Thoracic aorta (tissue), 2 donors: ENCODE data around the gene ATP11C. TPM values are rescaled to one million over a fixed set of nuclear protein-coding genes. Genes with fewer than 3 reads are reported as not detected.

Experiments
- ATAC-seq: fragments of 150-250 bp; one replicate; pipeline ENCODE4 v1.8.0; 2017; ENCODE audit warnings: low read depth; ENCODE audit not compliant: insufficient number of reproducible peaks, low FRiP score
- DNase-seq: peaks from one replicate; pipeline ENCODE4 v3.0.0-alpha.2; 2020; ENCODE audit warnings: low spot score
- H3K27ac ChIP-seq, 2 donors: fragments of 200-600 bp; sonication (generic); 1 replicate in 1 of 2; 2 replicates in 1 of 2; pipeline ENCODE4 v1.5.1; 2016; ENCODE audit warnings: mild to moderate bottlenecking in 2 of 2, moderate library complexity in 2 of 2
- H3K27me3 ChIP-seq: fragments of 200-600 bp; sonication (generic); replicated peaks from 2 replicates; pipeline ENCODE4 v1.6.0; 2016; ENCODE audit warnings: mild to moderate bottlenecking; ENCODE audit not compliant: insufficient read depth
- H3K36me3 ChIP-seq: fragments of 200-600 bp; sonication (generic); one replicate; pipeline ENCODE4 v1.5.1; 2016
- H3K4me1 ChIP-seq, 2 donors: fragments of 200-600 bp; sonication (generic); 1 replicate in 1 of 2; 2 replicates in 1 of 2; pipeline versions ENCODE4 v1.5.1 to v1.6.0; 2016; ENCODE audit warnings: low read depth in 2 of 2, mild to moderate bottlenecking in 1 of 2; ENCODE audit not compliant: control insufficient read depth in 1 of 2
- H3K4me3 ChIP-seq: fragments of 200-600 bp; sonication (generic); 2 replicates; pipeline ENCODE4 v1.5.1; 2016; ENCODE audit warnings: mild to moderate bottlenecking
- H3K9me3 ChIP-seq: fragments of 200-600 bp; sonication (generic); 2 replicates; pipeline ENCODE4 v1.5.1; 2016
- total RNA-seq, 2 donors: library from RNA; depleted of rRNA; stranded (reverse); fragments of >200 nt; gene quantifications; one replicate each; pipeline versions ENCODE4 v1.1.0 to v1.2.3, GENCODE V29; 2016
- TF ChIP-seq, protein P1 (sequence below): fragments of 200-600 bp; sonication (generic); IDR thresholded peaks from one replicate; pipeline ENCODE4 v1.5.1; 2019; ENCODE audit warnings: antibody characterized with exemption

Gene ATP11C
- total RNA-seq, 2 donors from 2014 or later = 26.7 to 62.4 TPM

DNA sequence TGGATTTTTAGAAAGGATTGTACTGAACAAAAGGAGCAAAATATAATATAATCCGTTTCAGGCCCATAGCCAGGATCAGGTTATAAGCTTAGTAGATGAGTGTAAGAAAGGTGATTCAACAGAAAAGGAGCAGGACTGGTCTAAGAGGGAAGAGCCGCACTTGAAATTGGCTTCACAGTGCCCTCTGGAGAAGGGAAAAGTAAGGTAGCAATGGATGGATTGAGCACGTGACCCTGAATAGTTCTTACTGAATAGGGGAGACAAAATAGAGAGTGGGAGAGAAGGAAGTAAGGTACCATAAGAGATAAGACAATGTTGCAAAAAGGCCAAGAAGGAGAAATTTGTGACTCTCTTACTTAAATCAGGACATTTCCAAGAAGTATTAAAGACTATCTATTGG, 16.9 kb upstream of the ATP11C start:
- Histone ChIP-seq H3K27ac (no peak overlapping the region), H3K9me3 (no peaks in the 10 kb centered on the region), H3K4me1 (no peaks in the 10 kb centered on the region), H3K36me3 (no peaks in the 10 kb centered on the region), H3K4me3 (no peak overlapping the region), H3K27me3 (no peaks in the 10 kb centered on the region)
- no peak for ATAC-seq
- no peak for DNase-seq
- TF ChIP-seq, protein P1, sequence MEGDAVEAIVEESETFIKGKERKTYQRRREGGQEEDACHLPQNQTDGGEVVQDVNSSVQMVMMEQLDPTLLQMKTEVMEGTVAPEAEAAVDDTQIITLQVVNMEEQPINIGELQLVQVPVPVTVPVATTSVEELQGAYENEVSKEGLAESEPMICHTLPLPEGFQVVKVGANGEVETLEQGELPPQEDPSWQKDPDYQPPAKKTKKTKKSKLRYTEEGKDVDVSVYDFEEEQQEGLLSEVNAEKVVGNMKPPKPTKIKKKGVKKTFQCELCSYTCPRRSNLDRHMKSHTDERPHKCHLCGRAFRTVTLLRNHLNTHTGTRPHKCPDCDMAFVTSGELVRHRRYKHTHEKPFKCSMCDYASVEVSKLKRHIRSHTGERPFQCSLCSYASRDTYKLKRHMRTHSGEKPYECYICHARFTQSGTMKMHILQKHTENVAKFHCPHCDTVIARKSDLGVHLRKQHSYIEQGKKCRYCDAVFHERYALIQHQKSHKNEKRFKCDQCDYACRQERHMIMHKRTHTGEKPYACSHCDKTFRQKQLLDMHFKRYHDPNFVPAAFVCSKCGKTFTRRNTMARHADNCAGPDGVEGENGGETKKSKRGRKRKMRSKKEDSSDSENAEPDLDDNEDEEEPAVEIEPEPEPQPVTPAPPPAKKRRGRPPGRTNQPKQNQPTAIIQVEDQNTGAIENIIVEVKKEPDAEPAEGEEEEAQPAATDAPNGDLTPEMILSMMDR = no peak

DNA sequence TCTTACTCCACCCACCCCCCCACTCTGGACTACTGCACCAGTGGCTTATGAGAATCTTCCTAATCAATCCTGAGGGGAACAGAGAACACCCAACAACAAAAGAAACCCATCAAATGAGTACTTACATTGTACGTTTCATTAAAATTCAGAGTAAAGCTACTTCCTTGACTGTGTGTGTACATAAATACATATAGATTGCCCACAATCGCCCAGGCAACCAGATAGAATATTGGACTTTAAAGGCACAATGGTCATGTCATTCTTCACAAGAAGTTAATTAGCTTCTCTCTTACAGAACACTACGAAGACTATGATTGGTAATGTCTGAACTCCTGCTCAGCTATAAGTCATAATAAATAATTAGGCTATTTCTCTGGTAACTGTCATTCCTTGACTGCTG, 12.2 kb upstream of the ATP11C start:
- H3K9me3 ChIP-seq = no peaks in the 10 kb centered on the region

GRCh38 chrX:139936259-139936658, 3.4 kb upstream of the ATP11C start:
- H3K27me3 ChIP-seq = no peaks in the 10 kb centered on the region
- ATAC-seq = no peak
- TF ChIP-seq, protein P1 = no peak
- H3K36me3 ChIP-seq = no peaks in the 10 kb centered on the region
- DNase-seq = no peak
- H3K4me1 ChIP-seq = no peaks in the 10 kb centered on the region
- H3K4me3 ChIP-seq = no peak overlapping the region
- no peak overlapping the region for H3K27ac ChIP-seq
- H3K9me3 ChIP-seq = no peaks in the 10 kb centered on the region

More for the DNA sequence above, 12.2 kb upstream of the ATP11C start:
- H3K27me3 ChIP-seq = no peaks in the 10 kb centered on the region
- no peaks in the 10 kb centered on the region for H3K36me3 ChIP-seq
- no peak overlapping the region for H3K27ac ChIP-seq
- no peak overlapping the region for H3K4me3 ChIP-seq
- no peak for DNase-seq
- no peak for ATAC-seq
- no peaks in the 10 kb centered on the region for H3K4me1 ChIP-seq
- TF ChIP-seq, protein P1 = no peak

GRCh38 chrX:139933904-139934303, 1.1 kb upstream of the ATP11C start:
- H3K9me3 ChIP-seq = no peaks in the 10 kb centered on the region
- H3K27me3 ChIP-seq = no peaks in the 10 kb centered on the region
- TF ChIP-seq, protein P1 = no peak
- DNase-seq (no peak), ATAC-seq (no peak)
- H3K4me1 ChIP-seq = peaks cover 0 to 16% of the 10 kb centered on the region in 2 donors
- H3K4me3 ChIP-seq = peak overlapping the region; percentile 87
- peak overlapping the region; percentile 93 to 96 for H3K27ac ChIP-seq
- H3K36me3 ChIP-seq = no peaks in the 10 kb centered on the region

GRCh38 chrX:139932073-139932900, 566 bp downstream of the ATP11C start:
- Histone ChIP-seq H3K27ac (peak overlapping the region; percentile 93 to 96), H3K36me3 (no peaks in the 10 kb centered on the region), H3K4me1 (peaks cover 0 to 16% of the 10 kb centered on the region in 2 donors), H3K4me3 (peak overlapping the region; percentile 87), H3K27me3 (no peaks in the 10 kb centered on the region), H3K9me3 (no peaks in the 10 kb centered on the region)
- DNase-seq = no peak
- TF ChIP-seq, protein P1 = no peak
- peak; percentile 56 for ATAC-seq
